DOHH2 (cell line): ENCODE results near the gene AMMECR1.
"Not testable (repeated sequence)": the region's sequence is repeated elsewhere in the genome, so short reads cannot be mapped to it uniquely, and the experiment has no call there.

Source experiments
- H3F3A ChIP-seq: fragments of 200-600 bp; sonication (generic), shearing (Covaris generic); 2 replicates; pipeline ENCODE4 v1.6.0; 2016; ENCODE audit warnings: antibody characterized with exemption, mild to moderate bottlenecking; ENCODE audit not compliant: control insufficient read depth, insufficient read depth
- H3K27ac ChIP-seq: fragments of 200-600 bp; sonication (generic); 2 replicates; pipeline ENCODE4 v1.5.1; 2014; ENCODE audit warnings: low read depth, mild to moderate bottlenecking, low read length, moderate library complexity
- H3K27me3 ChIP-seq: fragments of 200-600 bp; sonication (generic); 2 replicates; pipeline ENCODE4 v1.6.1; 2014; ENCODE audit warnings: mild to moderate bottlenecking, low read length, mixed read lengths; ENCODE audit not compliant: control insufficient read depth
- H3K36me3 ChIP-seq: fragments of 200-600 bp; sonication (generic); 2 replicates; pipeline ENCODE4 v1.6.1; 2014; ENCODE audit warnings: mild to moderate bottlenecking, low read length, moderate library complexity, mixed read lengths; ENCODE audit not compliant: control insufficient read depth
- H3K4me1 ChIP-seq: fragments of 200-600 bp; sonication (generic); 2 replicates; pipeline ENCODE4 v1.6.1; 2014; ENCODE audit warnings: mild to moderate bottlenecking, low read length, mixed read lengths; ENCODE audit not compliant: control insufficient read depth
- H3K4me2 ChIP-seq: fragments of 200-600 bp; sonication (generic); 2 replicates; pipeline ENCODE4 v1.6.0; 2014; ENCODE audit warnings: mild to moderate bottlenecking, low read length, moderate library complexity
- H3K4me3 ChIP-seq: fragments of 200-600 bp; sonication (generic); 2 replicates; pipeline ENCODE4 v1.5.1; 2014; ENCODE audit warnings: mild to moderate bottlenecking, low read length, mixed read lengths
- H3K79me2 ChIP-seq: fragments of 200-600 bp; sonication (generic); 2 replicates; pipeline ENCODE4 v1.6.1; 2014; ENCODE audit warnings: mild to moderate bottlenecking, low read length, mixed read lengths; ENCODE audit not compliant: control insufficient read depth
- H3K9me2 ChIP-seq: fragments of 200-600 bp; sonication (generic); replicated peaks from 2 replicates; pipeline ENCODE4 v1.6.1; 2014; ENCODE audit warnings: mild to moderate bottlenecking, low read length, mixed read lengths; ENCODE audit not compliant: control insufficient read depth
- H3K9me3 ChIP-seq: fragments of 200-600 bp; sonication (generic); 2 replicates; pipeline ENCODE4 v1.6.1; 2014; ENCODE audit warnings: antibody characterized with exemption, low read length, mixed read lengths; ENCODE audit not compliant: control insufficient read depth, insufficient read depth
- H4K20me1 ChIP-seq: fragments of 200-600 bp; sonication (generic); 2 replicates; pipeline ENCODE4 v1.6.0; 2014; ENCODE audit warnings: low read depth, mild to moderate bottlenecking, antibody characterized with exemption, low read length, moderate library complexity; ENCODE audit not compliant: control insufficient read depth, insufficient read depth
- CTCF ChIP-seq: fragments of 200-600 bp; sonication (generic); IDR thresholded peaks from one replicate; pipeline ENCODE4 v1.5.1; 2014; ENCODE audit warnings: antibody characterized with exemption, mild to moderate bottlenecking, low read depth, low read length; ENCODE audit not compliant: poor library complexity, severe bottlenecking
- EZH2phosphoT487 ChIP-seq: fragments of 200-600 bp; sonication (generic); IDR thresholded peaks from 2 replicates; pipeline ENCODE4 v1.6.1; 2017; ENCODE audit warnings: borderline replicate concordance, mild to moderate bottlenecking, antibody characterized with exemption, low read length, moderate library complexity, mixed read lengths

Gene AMMECR1

GRCh38 chrX:110245011-110245410, 72.9 kb downstream of the AMMECR1 start:
- H3K79me2 ChIP-seq: no peaks in the 10 kb centered on the region; the same call in 1 of the 2 replicates
- no peak overlapping the region for H3K27ac ChIP-seq
- H3K27me3 ChIP-seq: no peaks in the 10 kb centered on the region
- H3K4me1 ChIP-seq: no peaks in the 10 kb centered on the region
- H3K9me3 ChIP-seq: no peaks in the 10 kb centered on the region
- no peaks in the 10 kb centered on the region for H3F3A ChIP-seq
- H3K4me3 ChIP-seq: no peak overlapping the region
- no peak for TF ChIP-seq CTCF
- TF ChIP-seq EZH2phosphoT487: no peak
- no peaks in the 10 kb centered on the region for H3K9me2 ChIP-seq
- H3K36me3 ChIP-seq: no peaks in the 10 kb centered on the region
- H4K20me1 ChIP-seq: no peaks in the 10 kb centered on the region
- H3K4me2 ChIP-seq: no peak overlapping the region

DNA sequence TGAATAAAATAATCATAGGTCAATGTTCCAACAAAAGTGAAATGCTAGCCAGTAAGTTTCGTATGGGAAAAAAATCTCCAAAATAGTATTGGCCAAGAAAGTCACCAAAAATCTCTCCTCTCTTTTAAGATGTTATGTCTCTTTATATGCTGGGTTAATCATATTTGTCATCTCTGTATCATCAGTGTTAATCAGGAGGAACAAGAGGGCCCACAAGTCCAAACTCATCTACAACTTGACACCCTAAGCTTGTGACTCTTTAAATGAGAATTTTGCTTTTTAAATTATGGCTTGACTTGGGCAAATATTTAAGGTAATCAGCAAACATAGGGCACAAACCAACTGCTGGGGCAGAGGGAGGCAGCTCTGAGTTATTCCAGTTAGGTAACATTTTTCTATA, 75.5 kb downstream of the AMMECR1 start:
- H3K79me2 ChIP-seq: no peaks in the 10 kb centered on the region; the same call in 1 of the 2 replicates
- H3K4me3 ChIP-seq: no peak overlapping the region
- no peaks in the 10 kb centered on the region for H3K9me2 ChIP-seq
- no peak overlapping the region for H3K4me2 ChIP-seq
- no peaks in the 10 kb centered on the region for H3K4me1 ChIP-seq
- no peaks in the 10 kb centered on the region for H3K27me3 ChIP-seq
- no peaks in the 10 kb centered on the region for H4K20me1 ChIP-seq
- H3K27ac ChIP-seq: no peak overlapping the region
- no peaks in the 10 kb centered on the region for H3F3A ChIP-seq
- TF ChIP-seq CTCF (no peak), EZH2phosphoT487 (no peak)
- H3K36me3 ChIP-seq: no peaks in the 10 kb centered on the region
- no peaks in the 10 kb centered on the region for H3K9me3 ChIP-seq

DNA sequence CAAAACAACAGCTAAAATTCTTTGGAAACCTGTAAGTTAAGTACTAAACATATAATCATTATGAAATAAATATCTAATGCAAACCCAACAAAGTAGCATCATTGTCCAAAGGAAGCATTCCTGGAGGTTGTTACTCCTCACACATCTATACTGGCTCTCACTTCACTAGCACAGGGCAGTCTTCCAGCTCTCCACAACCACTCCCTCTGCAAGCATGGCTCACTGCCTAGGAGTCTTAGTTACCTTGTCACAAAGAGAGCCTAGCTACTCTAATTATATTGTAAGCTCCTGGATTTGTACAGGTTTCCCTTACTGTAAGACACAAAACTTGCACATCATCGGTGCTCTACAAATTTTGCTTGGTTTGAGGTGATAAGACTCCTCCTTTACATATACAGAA, 76.1 kb downstream of the AMMECR1 start:
- TF ChIP-seq CTCF (no peak), EZH2phosphoT487 (no peak)
- no peak overlapping the region for H3K4me2 ChIP-seq
- no peaks in the 10 kb centered on the region for H3F3A ChIP-seq
- H4K20me1 ChIP-seq: no peaks in the 10 kb centered on the region
- no peaks in the 10 kb centered on the region for H3K9me3 ChIP-seq
- H3K4me3 ChIP-seq: no peak overlapping the region
- H3K27ac ChIP-seq: no peak overlapping the region
- H3K9me2 ChIP-seq: no peaks in the 10 kb centered on the region
- H3K4me1 ChIP-seq: no peaks in the 10 kb centered on the region
- H3K27me3 ChIP-seq: no peaks in the 10 kb centered on the region
- H3K36me3 ChIP-seq: no peaks in the 10 kb centered on the region
- no peaks in the 10 kb centered on the region; the same call in 1 of the 2 replicates for H3K79me2 ChIP-seq

GRCh38 chrX:110238259-110238658, 79.6 kb downstream of the AMMECR1 start:
- H3K4me3 ChIP-seq, H3K9me3 ChIP-seq, H3F3A ChIP-seq, H3K9me2 ChIP-seq, H3K4me2 ChIP-seq, H3K27ac ChIP-seq, H3K27me3 ChIP-seq, H4K20me1 ChIP-seq, H3K79me2 ChIP-seq, H3K36me3 ChIP-seq, H3K4me1 ChIP-seq: not testable (repeated sequence)

GRCh38 chrX:110231485-110231884, 86.4 kb downstream of the AMMECR1 start:
- not testable (repeated sequence) for H3K9me3 ChIP-seq, H3K79me2 ChIP-seq, H3F3A ChIP-seq, H3K9me2 ChIP-seq, H3K36me3 ChIP-seq, H3K4me2 ChIP-seq, H3K4me1 ChIP-seq, H4K20me1 ChIP-seq, H3K27me3 ChIP-seq, H3K4me3 ChIP-seq, H3K27ac ChIP-seq

GRCh38 chrX:110229497-110230111, 88.3 kb downstream of the AMMECR1 start:
- not testable (repeated sequence) for H3K36me3 ChIP-seq, H3K4me2 ChIP-seq, H3K27me3 ChIP-seq, H3K79me2 ChIP-seq, H3K9me3 ChIP-seq, H3K4me1 ChIP-seq, H3K27ac ChIP-seq, H4K20me1 ChIP-seq, H3K9me2 ChIP-seq, H3K4me3 ChIP-seq, H3F3A ChIP-seq
